NCI-H2171 (cell line): ENCODE data around the gene PPP2R2B.
A peak's percentile ranks its signal among the peaks of the same experiment; 100 is the strongest.
"Not testable (repeated sequence)": the region's sequence is repeated elsewhere in the genome, so short reads cannot be mapped to it uniquely, and the experiment has no call there.

ENCODE experiments used
- DNase-seq: peaks from one replicate; lab custom pipeline; 2025; lab: John Stamatoyannopoulos, UW

The PPP2R2B gene

GRCh38 chr5:146652547-146652946 is 226.0 kb downstream of the PPP2R2B start:
- no peak for DNase-seq

- no peak for DNase-seq
Measured at GRCh38 chr5:146647656-146648199, 230.8 kb downstream of the PPP2R2B start.

- DNase-seq: no peak
Measured at GRCh38 chr5:146646441-146646840, 232.1 kb downstream of the PPP2R2B start.

- DNase-seq: no peak
Measured at GRCh38 chr5:146645342-146645741, 233.2 kb downstream of the PPP2R2B start.

GRCh38 chr5:146644831-146645230 is 233.7 kb downstream of the PPP2R2B start:
- no peak for DNase-seq

GRCh38 chr5:146643776-146644175 is 234.8 kb downstream of the PPP2R2B start:
- DNase-seq: no peak

GRCh38 chr5:146642410-146642809 is 236.1 kb downstream of the PPP2R2B start:
- no peak for DNase-seq

- no peak for DNase-seq
Measured at GRCh38 chr5:146641941-146642340, 236.6 kb downstream of the PPP2R2B start.

- DNase-seq: no peak
Measured at GRCh38 chr5:146640285-146640896, 238.2 kb downstream of the PPP2R2B start.

GRCh38 chr5:146635443-146635842 is 243.1 kb downstream of the PPP2R2B start:
- DNase-seq: no peak

- DNase-seq: no peak
Measured at GRCh38 chr5:146633323-146633764, 245.2 kb downstream of the PPP2R2B start.

GRCh38 chr5:146632620-146633322 is 245.8 kb downstream of the PPP2R2B start:
- DNase-seq: no peak

- DNase-seq: no peak
Measured at GRCh38 chr5:146630472-146630871, 248.1 kb downstream of the PPP2R2B start.

- no peak for DNase-seq
Measured at GRCh38 chr5:146628950-146629349, 249.6 kb downstream of the PPP2R2B start.

GRCh38 chr5:146626936-146627335 is 251.6 kb downstream of the PPP2R2B start:
- no peak for DNase-seq

GRCh38 chr5:146624179-146624578 is 254.4 kb downstream of the PPP2R2B start:
- no peak for DNase-seq

- no peak for DNase-seq
Measured at GRCh38 chr5:146623666-146624065, 254.9 kb downstream of the PPP2R2B start.

- no peak for DNase-seq
Measured at GRCh38 chr5:146623009-146623408, 255.5 kb downstream of the PPP2R2B start.

- DNase-seq: no peak
Measured at GRCh38 chr5:146622391-146622790, 256.2 kb downstream of the PPP2R2B start.

- peak; percentile 67 for DNase-seq
Measured at GRCh38 chr5:146620669-146621051, 257.9 kb downstream of the PPP2R2B start.

- no peak for DNase-seq
Measured at GRCh38 chr5:146620031-146620668, 258.4 kb downstream of the PPP2R2B start.

- no peak for DNase-seq
Measured at GRCh38 chr5:146618434-146618833, 260.1 kb downstream of the PPP2R2B start.

- DNase-seq: not testable (repeated sequence)
Measured at GRCh38 chr5:146609731-146610130, 268.8 kb downstream of the PPP2R2B start.
